NOMO-1 treated with dmso at 0.1 percent for 144 hours (cell line): ENCODE measurements around the gene AGBL1.
"Not testable (repeated sequence)": the region's sequence is repeated elsewhere in the genome, so short reads cannot be mapped to it uniquely, and the experiment has no call there.

Experiments used
- DNase-seq: peaks from one replicate; lab custom pipeline; 2025; ENCODE audit not compliant: unreplicated experiment; lab: John Stamatoyannopoulos, UW

Gene AGBL1

DNA sequence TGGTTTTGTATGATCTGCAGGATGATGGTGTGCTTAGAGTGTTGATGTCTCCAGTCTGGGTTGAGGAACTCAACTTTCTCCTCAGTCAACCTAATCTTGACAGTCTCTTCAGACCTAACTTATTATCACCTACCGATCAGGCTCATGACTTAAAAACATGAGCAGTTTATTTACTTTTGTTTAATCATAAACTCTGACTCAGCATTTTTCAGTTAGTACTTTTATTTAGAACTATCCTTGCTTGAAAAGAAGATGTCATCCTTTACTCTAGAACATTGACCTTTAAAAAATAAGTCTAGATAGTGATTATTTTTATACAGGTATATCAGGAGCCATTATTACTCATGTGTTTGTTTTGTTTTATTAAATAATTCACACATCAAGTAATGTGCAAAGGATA is 414.8 kb downstream of the AGBL1 start:
- DNase-seq, result no peak

DNA sequence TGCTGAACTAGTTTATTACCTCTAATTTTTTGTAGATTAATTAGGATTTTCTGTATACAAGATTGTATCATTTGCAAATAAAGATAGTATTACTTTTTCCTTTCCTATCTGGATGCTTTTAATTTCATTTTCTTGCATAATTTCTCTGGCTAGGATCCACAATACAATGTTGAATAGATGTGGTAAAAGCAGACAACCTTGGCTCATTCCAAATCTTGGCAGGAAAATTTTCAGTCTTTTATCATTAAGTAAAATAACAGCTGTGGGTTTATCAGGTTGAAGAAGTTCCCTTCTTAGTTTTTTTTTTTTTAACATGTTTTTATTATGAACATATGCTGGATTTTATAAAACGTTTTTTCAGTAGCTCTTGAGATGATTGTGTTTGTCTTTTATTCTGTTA is 422.6 kb downstream of the AGBL1 start:
- no peak for DNase-seq

DNA sequence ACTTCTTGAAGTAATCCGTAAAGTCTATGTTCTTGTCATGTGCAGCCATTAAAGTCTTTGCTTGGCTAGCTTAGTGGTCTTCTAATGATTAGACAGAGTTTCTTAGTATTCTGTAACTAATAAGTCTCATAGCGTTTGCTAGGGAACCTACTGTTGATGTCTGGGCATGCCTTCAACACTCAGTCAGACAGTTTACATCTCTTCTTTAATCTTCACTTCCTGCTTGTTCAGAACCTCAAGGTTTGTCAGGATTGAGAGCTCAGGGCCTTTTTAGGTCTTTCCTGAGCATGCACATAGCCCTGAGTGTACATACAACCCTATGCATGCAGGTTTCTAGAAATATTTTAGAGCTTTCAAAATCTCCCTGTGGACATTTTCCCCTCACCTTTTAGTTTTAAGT is 426.3 kb downstream of the AGBL1 start:
- no peak for DNase-seq

DNA sequence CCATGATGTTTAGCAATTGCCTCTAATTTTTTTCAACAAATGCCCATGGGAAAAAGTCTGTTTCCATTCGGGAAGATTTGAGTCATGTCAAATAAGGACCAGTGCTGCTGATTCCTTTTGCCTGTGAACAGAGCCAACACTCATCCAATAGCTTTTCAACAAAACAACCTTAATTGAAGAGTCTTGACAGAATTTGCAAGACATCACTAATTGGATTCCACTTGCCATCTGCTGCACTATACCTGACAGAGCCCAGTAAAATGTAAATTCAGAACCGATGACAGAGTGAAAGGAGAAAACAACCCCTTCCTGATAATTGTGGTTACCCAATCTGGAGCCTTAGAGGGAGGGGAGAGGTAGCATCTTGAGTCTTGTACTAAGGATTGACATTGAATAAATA is 426.7 kb downstream of the AGBL1 start:
- DNase-seq, result no peak

DNA sequence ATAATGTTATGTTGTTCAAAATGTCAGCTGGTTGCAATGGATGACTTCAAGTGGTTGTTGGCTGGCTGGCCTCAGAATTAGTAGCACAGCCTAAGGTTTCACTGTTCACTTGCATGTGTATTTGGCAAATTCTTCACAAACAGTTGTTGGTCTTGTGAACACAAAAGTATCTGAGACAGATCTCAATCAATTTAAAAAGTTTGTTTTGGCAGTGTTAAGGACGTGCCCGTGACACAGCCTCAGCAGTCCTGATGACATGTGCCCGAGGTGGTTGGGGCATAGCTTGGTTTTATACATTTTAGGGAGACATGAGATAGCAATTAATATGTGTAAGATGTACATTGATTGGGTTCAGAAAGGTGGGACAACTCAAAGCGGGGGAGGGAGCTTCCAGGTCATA is 436.0 kb downstream of the AGBL1 start:
- no peak for DNase-seq

DNA sequence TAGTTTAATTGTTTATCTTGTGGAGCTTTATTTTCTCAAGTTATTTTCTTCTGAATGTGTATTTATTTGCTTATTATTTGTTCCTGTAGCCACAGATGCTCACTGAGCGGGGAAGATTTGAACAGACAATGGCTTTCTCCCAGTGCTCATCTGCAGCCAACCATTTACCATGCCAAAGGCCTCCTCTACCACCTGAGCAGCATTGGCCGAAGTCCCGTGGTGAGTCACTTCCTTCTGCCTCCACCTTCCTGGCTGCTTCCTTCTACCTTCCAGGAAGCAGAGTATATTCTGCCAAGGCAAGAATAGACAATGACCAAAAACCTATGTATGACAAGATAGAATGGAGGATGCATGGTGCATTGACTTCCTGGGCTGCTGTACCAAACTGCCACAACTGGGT is 443.1 kb downstream of the AGBL1 start:
- no peak for DNase-seq

DNA sequence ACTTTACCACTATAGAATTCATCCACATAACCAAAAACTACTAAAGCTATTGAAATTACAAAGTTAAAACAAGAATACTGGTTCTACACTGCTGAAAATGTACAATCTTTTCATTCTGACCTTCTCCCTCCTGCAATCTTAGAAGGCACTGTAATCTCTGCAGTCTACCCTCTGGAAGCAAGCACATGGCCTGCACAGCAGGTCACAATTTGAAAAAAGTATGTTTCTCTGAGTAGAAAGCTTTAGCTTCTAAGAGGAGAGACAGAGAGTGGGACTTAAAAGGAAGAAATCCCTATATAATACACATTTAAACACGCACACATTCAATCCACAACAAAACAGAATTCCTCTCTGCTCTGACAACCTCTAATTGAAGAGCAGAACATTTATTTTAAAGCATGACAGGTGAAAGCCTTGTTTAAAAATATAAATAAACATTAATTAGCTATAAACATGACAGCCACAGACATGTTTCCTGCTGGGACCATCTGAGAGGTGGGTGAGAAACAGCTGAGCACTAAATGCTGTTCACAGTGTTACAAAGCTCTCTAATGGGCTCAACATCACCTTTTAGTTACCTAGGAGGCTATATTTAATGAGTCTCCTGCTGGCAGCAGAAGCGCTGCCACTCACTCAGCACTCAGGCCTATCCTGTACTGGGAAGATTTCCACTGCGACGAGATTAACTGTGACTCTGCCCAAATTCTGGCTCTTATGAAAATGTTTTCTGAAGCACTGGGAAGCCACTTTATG is 447.4 kb downstream of the AGBL1 start:
- DNase-seq, result no peak

DNA sequence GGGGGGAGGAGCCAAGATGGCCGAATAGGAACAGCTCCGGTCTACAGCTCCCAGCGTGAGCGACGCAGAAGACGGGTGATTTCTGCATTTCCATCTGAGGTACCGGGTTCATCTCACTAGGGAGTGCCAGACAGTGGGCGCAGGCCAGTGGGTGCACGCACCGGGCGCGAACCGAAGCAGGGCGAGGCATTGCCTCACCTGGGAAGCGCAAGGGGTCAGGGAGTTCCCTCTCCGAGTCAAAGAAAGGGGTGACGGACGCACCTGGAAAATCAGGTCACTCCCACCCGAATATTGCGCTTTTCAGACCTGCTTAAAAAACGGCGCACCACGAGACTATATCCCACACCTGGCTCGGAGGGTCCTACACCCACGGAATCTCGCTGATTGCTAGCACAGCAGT is 448.4 kb downstream of the AGBL1 start:
- not testable (repeated sequence) for DNase-seq

DNA sequence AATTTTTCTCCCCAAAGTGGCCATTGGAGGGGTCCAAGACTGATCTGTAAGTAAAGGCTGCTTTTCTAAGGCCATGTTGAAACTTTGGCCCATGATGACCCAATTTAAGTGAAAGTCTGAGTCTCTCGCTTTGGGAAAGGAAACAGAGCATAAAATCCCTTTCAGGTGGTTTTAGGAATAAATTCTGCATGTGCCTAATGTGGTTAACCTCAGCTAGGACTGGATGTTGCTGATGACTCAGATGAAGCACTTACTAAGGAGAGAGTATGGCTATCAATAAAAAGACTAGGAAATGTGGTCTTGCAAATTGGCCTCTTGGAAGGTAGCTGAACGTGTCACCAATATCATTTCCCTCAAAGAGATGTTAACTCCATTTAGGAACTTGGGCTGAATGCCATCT is 458.5 kb downstream of the AGBL1 start:
- DNase-seq, result no peak

DNA sequence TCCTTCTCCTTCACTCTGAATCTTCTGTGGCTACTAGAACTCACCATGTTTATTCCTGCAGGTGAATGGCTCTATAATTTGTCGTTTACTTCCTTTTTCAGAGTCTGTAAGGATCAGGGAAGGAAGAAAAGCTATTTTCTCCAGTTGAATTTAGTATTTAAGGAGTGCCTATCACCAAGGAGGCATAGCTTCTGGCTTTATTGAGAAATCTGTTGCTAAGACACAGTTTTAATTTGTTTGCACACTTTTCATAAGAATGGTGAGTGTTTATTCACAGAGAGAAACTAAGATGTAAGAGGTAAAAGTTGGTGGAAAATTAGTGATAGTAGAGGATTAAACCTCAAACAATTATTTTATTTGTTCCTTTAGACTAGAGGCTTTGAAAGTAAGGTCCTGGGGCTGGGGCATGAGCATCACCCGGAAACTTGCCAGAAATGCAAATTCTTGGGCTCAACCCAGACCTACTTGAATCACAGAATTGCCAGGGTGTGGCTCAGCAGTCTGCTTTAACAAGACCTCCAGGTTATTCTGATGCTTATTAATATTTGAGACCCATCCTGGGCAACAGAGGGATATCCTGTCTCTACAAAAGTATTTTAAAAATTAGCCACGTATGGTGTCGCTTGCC is 461.3 kb downstream of the AGBL1 start:
- DNase-seq, result no peak

DNA sequence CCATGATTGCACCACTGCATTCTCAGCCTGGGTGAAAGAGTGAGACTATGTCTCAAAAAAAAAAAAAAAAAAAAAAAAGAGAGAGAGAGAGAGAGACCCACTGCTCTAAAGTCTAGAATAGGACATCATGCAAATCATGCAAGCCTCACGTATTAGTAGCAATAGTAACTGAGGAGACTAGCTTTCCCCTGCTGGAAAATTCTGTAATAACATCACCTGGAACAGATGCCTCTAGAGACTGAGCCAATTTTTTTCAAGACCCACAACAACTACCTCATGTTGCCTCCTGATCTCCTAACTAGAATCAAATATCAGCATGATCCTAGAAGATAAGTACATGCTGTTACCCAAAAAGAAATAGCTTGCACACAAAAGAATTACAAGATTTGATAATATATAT is 461.9 kb downstream of the AGBL1 start:
- DNase-seq, result no peak

DNA sequence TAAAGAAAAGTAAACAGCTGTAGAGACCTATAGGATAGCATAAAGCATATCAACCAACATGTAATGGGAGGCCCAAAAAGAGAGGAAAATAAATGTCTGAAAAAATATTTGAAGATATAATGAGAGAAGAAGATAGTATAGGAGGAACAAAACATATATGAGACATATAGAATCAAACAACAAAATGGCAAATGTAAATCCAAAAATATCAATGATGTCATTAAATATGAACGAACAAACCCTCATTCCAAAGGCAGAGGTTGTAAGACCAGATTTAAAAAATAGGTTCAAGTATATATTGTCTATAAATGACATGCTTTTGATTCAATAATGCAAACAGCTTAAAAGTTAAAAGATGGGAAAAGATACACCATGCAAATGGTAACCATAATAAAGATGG is 470.4 kb downstream of the AGBL1 start:
- no peak for DNase-seq

DNA sequence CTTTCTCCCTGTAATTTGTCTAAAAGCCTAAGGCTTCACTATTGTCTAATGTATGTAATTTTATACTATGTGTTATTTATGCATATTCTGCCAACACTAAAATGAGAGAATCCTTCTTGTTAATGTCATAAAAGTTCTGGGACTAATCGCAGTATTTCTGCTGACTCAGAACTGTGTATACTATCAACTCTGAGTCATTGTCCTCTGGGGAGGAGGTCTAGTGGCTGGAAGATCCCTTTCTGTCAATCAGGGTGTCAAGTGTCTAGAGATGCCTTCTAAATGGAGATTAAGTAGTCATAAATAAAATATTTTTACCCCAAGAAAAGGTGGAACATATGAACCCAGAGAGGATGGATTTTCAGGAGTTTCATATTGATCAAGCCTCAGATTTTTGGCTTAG is 473.4 kb downstream of the AGBL1 start:
- DNase-seq, result no peak

DNA sequence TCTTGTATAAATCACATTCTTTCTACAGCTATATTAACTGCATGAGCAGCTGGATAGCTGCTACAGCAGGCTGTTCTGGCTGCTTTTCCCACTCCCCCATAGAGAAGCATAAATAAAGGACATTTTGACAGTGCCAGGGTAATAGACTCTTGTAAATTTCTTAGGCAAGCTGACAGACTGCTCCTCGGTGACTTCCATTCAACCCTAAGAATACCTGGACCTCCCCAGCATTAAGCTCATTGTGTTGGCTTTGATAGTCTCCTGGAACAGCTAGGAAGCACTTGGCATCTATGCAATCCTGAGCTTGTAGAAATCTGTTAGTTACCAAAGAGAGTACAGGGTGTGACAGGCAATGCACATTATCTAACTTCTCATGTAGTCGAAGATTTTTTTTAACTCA is 475.4 kb downstream of the AGBL1 start:
- DNase-seq, result no peak

DNA sequence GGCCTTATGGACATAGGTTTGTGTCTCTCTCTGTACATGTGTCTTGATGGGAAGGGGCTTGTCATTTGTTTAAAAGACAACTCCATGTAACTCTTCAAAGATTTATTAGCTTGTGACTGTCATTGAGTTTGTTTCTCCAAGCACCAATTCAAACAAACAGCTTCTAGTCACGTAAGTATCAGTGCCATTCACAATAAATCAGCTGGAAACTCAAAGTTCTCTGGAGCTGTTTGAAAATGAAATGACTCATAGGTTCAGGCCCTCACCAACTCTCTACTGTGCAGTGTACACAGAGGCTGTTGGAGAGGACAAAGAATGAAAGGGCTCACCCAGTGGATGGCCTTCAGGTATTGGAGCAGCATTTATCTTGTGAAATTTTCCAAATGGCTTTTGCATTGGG is 476.3 kb downstream of the AGBL1 start:
- DNase-seq, result no peak

DNA sequence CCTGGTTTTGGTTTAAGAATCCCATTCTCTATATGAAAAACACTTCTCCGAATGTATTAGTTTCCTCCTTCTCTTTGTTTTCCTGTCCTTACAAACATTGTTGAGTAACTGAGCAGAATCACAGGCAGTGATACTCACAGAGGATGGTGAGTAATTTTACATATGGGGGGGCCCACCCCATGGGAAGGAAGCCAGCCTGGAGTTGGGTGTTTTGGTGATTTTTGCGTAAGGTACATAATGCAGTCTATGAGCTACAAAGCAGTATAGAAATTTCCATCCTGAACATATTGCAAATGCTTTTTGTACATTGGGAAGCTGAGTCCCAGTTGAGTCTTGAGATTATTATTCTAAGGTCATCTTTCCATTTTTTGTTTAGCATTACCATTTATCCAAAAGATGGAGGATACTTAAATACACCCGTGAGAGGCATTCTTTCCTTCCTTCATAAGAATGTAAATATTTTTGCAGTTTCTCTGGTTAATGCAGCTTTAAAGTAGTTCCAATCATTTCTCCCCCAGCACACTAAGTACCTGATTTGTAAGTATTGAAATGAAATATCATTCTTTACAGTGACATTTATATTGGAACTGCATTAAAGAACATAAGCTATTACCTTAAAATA is 476.8 kb downstream of the AGBL1 start:
- DNase-seq, result no peak

DNA sequence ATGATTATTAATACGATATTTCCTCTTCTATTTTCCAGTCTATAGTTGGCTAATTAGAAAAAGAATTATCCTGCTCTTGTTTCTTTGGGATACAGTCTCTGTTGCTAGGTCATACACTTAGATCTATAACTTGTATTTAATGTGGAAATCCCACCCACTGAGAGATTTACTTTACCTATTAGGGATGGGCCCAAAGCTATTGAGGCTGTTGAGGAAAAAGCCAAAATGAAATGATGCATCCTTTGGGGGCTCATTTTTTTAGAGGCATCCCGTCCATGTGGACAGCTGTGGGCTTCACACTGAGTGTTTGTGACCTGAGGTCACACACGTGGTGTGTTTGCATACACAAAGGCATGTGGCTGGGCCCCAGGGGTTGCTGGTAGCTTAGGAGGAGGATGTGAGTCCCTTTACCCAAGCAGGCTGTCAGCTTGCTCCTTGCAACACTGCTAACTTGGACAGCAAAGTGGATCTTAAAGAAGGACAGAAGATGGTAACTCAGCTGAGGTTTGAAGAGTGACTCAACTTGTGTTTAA is 477.4 kb downstream of the AGBL1 start:
- DNase-seq, result no peak

DNA sequence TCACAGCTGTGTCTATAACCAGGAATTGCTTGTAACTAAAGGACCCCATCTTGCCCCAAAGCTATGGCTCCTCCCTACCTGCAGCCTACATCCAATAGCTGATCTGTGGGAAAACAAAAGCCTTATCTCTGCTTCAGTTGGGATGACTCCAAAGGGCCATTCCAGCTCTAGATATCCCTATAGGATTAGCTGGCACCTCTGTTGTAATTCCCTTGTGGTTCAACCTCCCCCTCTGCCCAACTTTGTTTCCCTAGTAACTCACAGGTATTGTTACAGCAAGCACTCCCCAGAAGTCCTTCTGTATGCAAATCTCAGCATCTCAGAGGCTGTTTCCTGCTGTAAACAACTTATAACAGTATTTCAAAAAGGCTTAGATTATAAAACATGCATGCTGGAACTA is 478.6 kb downstream of the AGBL1 start:
- DNase-seq, result no peak

DNA sequence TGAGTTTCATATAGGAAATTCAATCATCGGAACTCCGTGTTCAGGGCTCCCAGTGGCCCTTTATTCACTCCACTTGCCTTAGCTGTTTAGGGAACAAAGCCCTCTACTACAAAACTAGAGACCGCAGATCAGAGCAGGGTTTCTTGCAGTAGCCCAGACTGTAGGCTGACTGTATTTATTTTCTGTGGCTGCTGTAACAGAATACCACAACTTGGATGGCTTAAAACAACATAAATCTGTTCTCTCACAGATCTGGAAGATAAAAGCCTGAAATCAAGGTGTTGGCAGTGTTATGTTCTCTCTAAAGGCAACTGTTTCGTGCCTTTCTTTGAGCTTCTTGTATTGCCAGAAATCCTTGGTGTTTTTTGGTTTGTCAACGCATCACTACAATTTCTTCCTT is 479.0 kb downstream of the AGBL1 start:
- DNase-seq, result no peak

DNA sequence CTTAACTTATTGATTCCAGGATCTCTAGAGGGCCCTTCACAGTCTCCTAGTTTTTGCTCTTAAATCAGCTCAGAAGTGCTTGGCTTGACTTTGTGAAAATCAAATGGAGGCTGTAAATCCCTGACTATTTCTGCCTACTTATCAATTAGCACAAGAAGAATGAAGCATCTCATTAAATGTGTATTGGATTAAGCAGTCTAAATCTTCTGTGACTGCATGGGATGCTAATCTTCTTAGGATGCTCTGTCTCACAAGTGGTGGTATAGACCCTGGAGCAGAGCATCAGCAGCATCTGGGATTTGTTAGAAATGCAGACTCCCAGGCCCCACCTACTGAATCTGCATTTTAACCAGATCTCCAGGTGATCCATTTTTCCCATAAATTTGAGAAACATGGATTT is 488.7 kb downstream of the AGBL1 start:
- no peak for DNase-seq

DNA sequence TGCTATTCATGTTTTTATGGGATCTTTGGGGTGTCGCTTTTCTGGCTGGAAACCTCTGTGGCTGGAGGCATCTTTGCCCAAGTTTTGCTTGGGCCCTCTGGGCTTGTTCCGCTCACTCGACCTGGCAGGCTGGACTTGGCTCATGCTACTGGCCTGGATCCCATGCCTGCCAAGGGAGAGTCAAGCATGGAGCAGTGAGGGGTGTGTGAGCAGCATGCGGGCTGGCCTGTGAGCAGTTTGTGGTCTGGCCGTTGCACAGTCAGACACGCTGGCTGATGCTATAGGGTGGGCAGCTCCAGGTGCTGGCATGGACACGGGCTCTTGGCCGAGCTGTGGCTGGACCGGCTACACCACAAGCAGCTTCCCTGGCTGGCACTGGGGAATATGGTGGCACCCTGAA is 491.1 kb downstream of the AGBL1 start:
- DNase-seq, result no peak

DNA sequence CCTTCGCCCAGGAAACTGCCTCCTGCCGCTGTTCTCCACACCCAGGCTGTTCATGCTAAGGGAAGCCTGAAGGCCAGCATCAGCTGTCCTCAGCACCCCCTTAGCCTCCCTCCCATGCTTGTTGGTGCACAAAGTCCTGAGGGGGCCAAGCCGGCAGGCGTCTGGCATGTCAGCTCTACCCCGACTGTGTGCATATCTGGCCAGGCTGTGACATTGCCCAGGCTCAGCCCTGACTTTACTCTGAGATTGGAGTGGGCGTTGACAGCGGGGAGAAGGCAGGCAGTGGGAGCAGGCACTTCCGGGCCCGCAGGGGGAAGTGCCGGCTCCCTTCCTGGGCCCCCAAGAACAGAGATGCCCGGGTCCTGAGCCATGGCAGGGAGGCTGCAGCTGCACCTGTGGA is 492.2 kb downstream of the AGBL1 start:
- DNase-seq, result no peak
